Stomach (tissue), 4 donors: ENCODE results near the gene SAMD3.

ENCODE experiments used
- CTCF ChIP-seq, 7 experiments: fragments of 450-650 bp in 4 of 7; fragments of 200-600 bp in 3 of 7; sonication (generic) in 3 of 7; IDR thresholded peaks; one replicate each; pipeline ENCODE4 v1.5.1; 2016 to 2019; ENCODE audit warnings: antibody characterized with exemption in 7 of 7, control low read depth in 2 of 7, mild to moderate bottlenecking in 1 of 7
- POLR2AphosphoS5 ChIP-seq, 3 donors: sonication (generic); formaldehyde crosslinking; IDR thresholded peaks; one replicate each; pipeline ENCODE4 v1.6.1; 2016; ENCODE audit warnings: antibody characterized with exemption in 3 of 3

DNA sequence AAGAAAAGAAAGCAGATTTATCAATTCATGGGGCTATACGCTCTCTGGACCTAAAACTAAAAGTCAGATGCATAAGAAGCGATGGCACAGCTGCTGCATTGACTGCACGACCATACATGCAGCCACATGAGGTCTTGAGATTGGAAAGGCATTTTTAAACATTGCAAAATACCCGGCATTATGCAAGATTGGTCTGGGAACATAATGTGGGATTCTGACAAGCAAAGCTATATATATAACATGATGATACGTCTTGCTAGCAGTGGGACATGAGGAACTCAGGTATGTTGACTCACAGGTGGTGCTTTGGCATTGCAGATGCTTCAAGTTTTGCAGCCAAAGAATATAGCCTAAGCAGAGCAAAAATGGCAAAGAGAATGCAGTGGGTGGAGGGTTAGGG, 55.1 kb downstream of the SAMD3 start:
- TF ChIP-seq CTCF (IDR thresholded peaks at IDR 0.05) = no peak
- TF ChIP-seq POLR2AphosphoS5 (IDR thresholded peaks at IDR 0.05) = no peak
